IMR-90 (cell line): ENCODE measurements around the gene DPM1. TPM values are rescaled to one million over a fixed set of nuclear protein-coding genes. Genes with fewer than 3 reads are reported as not detected.

ENCODE experiments used
- ATAC-seq: fragments of 200-7000 bp; cut with Tn5 transposase; 2 replicates; pipeline ENCODE4 v1.9.1; 2020; ENCODE audit warnings: low read depth, mild to moderate bottlenecking, moderate library complexity
- BruUV-seq: library from RNA; stranded (reverse); fragments of 400-500 nt; replicated peaks from 2 replicates; lab custom pipeline; 2021; lab: Mats Ljungman, UMichigan
- CTCF ChIA-PET: fragments of 300-600 bp; formaldehyde crosslinking; extraction: SDS; loops from one replicate; lab custom pipeline; 2021; ENCODE audit warnings: antibody characterized with exemption; lab: Yijun Ruan, JAX
- POLR2A ChIA-PET: fragments of 300-600 bp; sonication (Branson Sonifier 250); formaldehyde crosslinking; loops from one replicate; lab custom pipeline; 2022; ENCODE audit warnings: antibody characterized with exemption; ENCODE audit not compliant: unreplicated experiment; lab: Charles Lee
- DNase-seq: peaks from one replicate; pipeline ENCODE4 v3.0.0; 2013
- H2AFZ ChIP-seq: replicated peaks from 2 replicates; pipeline ENCODE3; 2013; ENCODE audit warnings: low read length, mild to moderate bottlenecking; ENCODE audit not compliant: poor library complexity
- H2AK5ac ChIP-seq: 2 replicates; pipeline ENCODE4 v1.6.1; 2013; ENCODE audit warnings: low read depth, low read length, inconsistent platforms
- H2AK9ac ChIP-seq: replicated peaks from 2 replicates; pipeline ENCODE3; 2013; ENCODE audit warnings: mild to moderate bottlenecking, low read depth, low read length, moderate library complexity; ENCODE audit not compliant: poor library complexity
- H2BK120ac ChIP-seq: 2 replicates; pipeline ENCODE4 v1.6.1; 2013; ENCODE audit warnings: low read depth, low read length, inconsistent platforms
- H2BK15ac ChIP-seq: 3 replicates; pipeline ENCODE4 v1.6.1; 2013; ENCODE audit warnings: low read depth, low read length, inconsistent platforms
- H2BK20ac ChIP-seq: 2 replicates; pipeline ENCODE4 v1.6.1; 2013; ENCODE audit warnings: low read depth, mild to moderate bottlenecking, inconsistent platforms, low read length, moderate library complexity
- H2BK5ac ChIP-seq: 2 replicates; pipeline ENCODE4 v1.6.1; 2013; ENCODE audit warnings: mild to moderate bottlenecking, low read depth, low read length, inconsistent platforms; ENCODE audit not compliant: poor library complexity, severe bottlenecking
- H3K14ac ChIP-seq: replicated peaks from 2 replicates; pipeline ENCODE4 v1.6.1; 2013; ENCODE audit warnings: low read depth, low read length, inconsistent platforms
- H3K18ac ChIP-seq: 2 replicates; pipeline ENCODE4 v1.6.1; 2013; ENCODE audit warnings: low read depth, low read length, control low read depth
- H3K23ac ChIP-seq: 2 replicates; pipeline ENCODE4 v1.6.1; 2013; ENCODE audit warnings: low read depth, low read length, inconsistent platforms
- H3K27ac ChIP-seq: 2 replicates; pipeline ENCODE4 v1.5.1; 2013; ENCODE audit warnings: mild to moderate bottlenecking, control low read depth, low read length; ENCODE audit not compliant: insufficient read depth
- H3K27me3 ChIP-seq: 2 replicates; pipeline ENCODE4 v1.6.1; 2013; ENCODE audit warnings: low read length; ENCODE audit not compliant: control insufficient read depth, insufficient read depth
- H3K36me3 ChIP-seq: 2 replicates; pipeline ENCODE4 v1.6.1; 2013; ENCODE audit warnings: low read length, mixed read lengths; ENCODE audit not compliant: control insufficient read depth, insufficient read depth
- H3K4ac ChIP-seq: 2 replicates; pipeline ENCODE4 v1.6.1; 2013; ENCODE audit warnings: low read depth, low read length, inconsistent platforms
- H3K4me1 ChIP-seq: 2 replicates; pipeline ENCODE4 v1.6.1; 2013; ENCODE audit warnings: low read length, mixed read lengths; ENCODE audit not compliant: control insufficient read depth, insufficient read depth
- H3K4me2 ChIP-seq: 2 replicates; pipeline ENCODE4 v1.6.1; 2013; ENCODE audit warnings: low read depth, mild to moderate bottlenecking, control low read depth, low read length, moderate library complexity
- H3K4me3 ChIP-seq: 2 replicates; pipeline ENCODE4 v1.5.1; 2013; ENCODE audit warnings: low read depth, mild to moderate bottlenecking, control low read depth, low read length, moderate library complexity; ENCODE audit not compliant: insufficient read depth
- H3K56ac ChIP-seq: 2 replicates; pipeline ENCODE4 v1.6.1; 2013; ENCODE audit warnings: low read length, inconsistent platforms; ENCODE audit not compliant: insufficient read depth; ENCODE audit errors: extremely low read depth
- H3K79me1 ChIP-seq, 2 experiments: 2 replicates each; pipeline ENCODE4 v1.6.1; 2013; ENCODE audit warnings: low read length in 2 of 2, inconsistent platforms in 1 of 2, low read depth in 1 of 2
- H3K9ac ChIP-seq: 2 replicates; pipeline ENCODE4 v1.6.1; 2013; ENCODE audit warnings: low read depth, low read length, control low read depth
- H3K9me1 ChIP-seq: 2 replicates; pipeline ENCODE4 v1.6.1; 2013; ENCODE audit warnings: low read length, inconsistent platforms; ENCODE audit not compliant: insufficient read depth
- H3K9me3 ChIP-seq: 2 replicates; pipeline ENCODE4 v1.6.1; 2013; ENCODE audit warnings: low read length; ENCODE audit not compliant: control insufficient read depth, insufficient read depth
- H4K20me1 ChIP-seq: 2 replicates; pipeline ENCODE4 v1.6.1; 2013; ENCODE audit warnings: low read length, inconsistent platforms; ENCODE audit not compliant: insufficient read depth
- H4K5ac ChIP-seq: 2 replicates; pipeline ENCODE4 v1.6.1; 2013; ENCODE audit warnings: mild to moderate bottlenecking, low read depth, low read length, control low read depth
- H4K8ac ChIP-seq, 2 experiments: 2 replicates each; pipeline ENCODE4 v1.6.1; 2013; ENCODE audit warnings: low read depth in 2 of 2, low read length in 2 of 2, control low read depth in 1 of 2, inconsistent platforms in 1 of 2
- H4K91ac ChIP-seq: 2 replicates; pipeline ENCODE4 v1.6.1; 2013; ENCODE audit warnings: low read depth, low read length, inconsistent platforms; ENCODE audit not compliant: insufficient read depth
- BHLHE40 ChIP-seq: fragments of 150-350 bp; IDR thresholded peaks from 2 replicates; pipeline ENCODE4 v1.6.1; 2016; ENCODE audit warnings: mild to moderate bottlenecking, low read depth, low read length
- CEBPB ChIP-seq: IDR thresholded peaks from 2 replicates; pipeline ENCODE4 v1.6.1; 2012; ENCODE audit warnings: low read depth, low read length, improper control_type of control experiment
- CHD1 ChIP-seq: IDR thresholded peaks from 2 replicates; pipeline ENCODE4 v1.6.1; 2012; ENCODE audit warnings: low read depth, low read length, improper control_type of control experiment
- FOS ChIP-seq: fragments of 150-350 bp; IDR thresholded peaks from 2 replicates; pipeline ENCODE4 v1.6.1; 2016; ENCODE audit warnings: low read depth, low read length
- MAFK ChIP-seq: IDR thresholded peaks from 2 replicates; pipeline ENCODE4 v1.6.1; 2012; ENCODE audit warnings: low read depth, low read length, improper control_type of control experiment
- MAZ ChIP-seq: IDR thresholded peaks from 2 replicates; pipeline ENCODE4 v1.6.1; 2012; ENCODE audit warnings: low read depth, mild to moderate bottlenecking, low read length, improper control_type of control experiment, moderate library complexity, borderline replicate concordance
- NFE2L2 ChIP-seq: fragments of 150-350 bp; IDR thresholded peaks from 2 replicates; pipeline ENCODE4 v1.6.1; 2016; ENCODE audit warnings: low read depth, mild to moderate bottlenecking, low read length
- POLR2A ChIP-seq: IDR thresholded peaks from 2 replicates; pipeline ENCODE4 v1.6.1; 2012; ENCODE audit warnings: mild to moderate bottlenecking, low read depth, low read length
- RAD21 ChIP-seq: IDR thresholded peaks from 2 replicates; pipeline ENCODE4 v1.6.1; 2012; ENCODE audit warnings: low read length, improper control_type of control experiment
- RFX5 ChIP-seq: IDR thresholded peaks from 2 replicates; pipeline ENCODE4 v1.8.0; 2012; ENCODE audit warnings: low read depth, mild to moderate bottlenecking, low read length, moderate library complexity
- WGBS, 2 experiments: methylation state at CpG; one replicate each; pipeline versions ENCODE4 v1.1.5 to v1.1.7; 2013; ENCODE audit warnings: missing lambda C conversion rate in 2 of 2; ENCODE audit not compliant: insufficient read length in 1 of 2; ENCODE audit errors: extremely low coverage in 2 of 2; 5-methylcytosine and 5-hydroxymethylcytosine counted together
- dilution Hi-C: fragments of 300-500 bp; cut with HindIII; formaldehyde crosslinking; loops from one replicate; pipeline ENCODE4 v1.14.3; 2018; ENCODE audit warnings: low sequenced_read_pairs; ENCODE audit not compliant: unreplicated experiment
- in situ Hi-C: fragments of 300-500 bp; cut with MboI; formaldehyde crosslinking; loops from 3 replicates; pipeline ENCODE4 v1.14.3; 2019; ENCODE audit warnings: low sequenced_read_pairs, inconsistent platforms, mixed read lengths
- intact Hi-C: fragments of 100-400 bp; cut with micrococcal nuclease; formaldehyde crosslinking; loops from 2 replicates; pipeline ENCODE4 v1.10.0; 2022
- polyA plus RNA-seq, 3 experiments: library from polyadenylated mRNA; depleted of rRNA; stranded (reverse); fragments of >200 nt; gene quantifications; 2 replicates each; pipeline ENCODE4 v1.2.3, GENCODE V29; 2012; ENCODE audit warnings: low replicate concordance in 1 of 3
- total RNA-seq: library from RNA; depleted of rRNA; stranded (reverse); fragments of >200 nt; gene quantifications from 2 replicates; pipeline ENCODE4 v1.2.3, GENCODE V29; 2012
- TF ChIP-seq, protein P1 (sequence below): fragments of 150-350 bp; IDR thresholded peaks from 2 replicates; pipeline ENCODE4 v1.6.1; 2016; ENCODE audit warnings: low read depth, mild to moderate bottlenecking, low read length, moderate library complexity, borderline replicate concordance

The DPM1 gene
- total and polyA plus RNA-seq, 2 of the 4 experiments (the other 2 are of a cell fraction): 59.1 to 89.1 TPM

DNA sequence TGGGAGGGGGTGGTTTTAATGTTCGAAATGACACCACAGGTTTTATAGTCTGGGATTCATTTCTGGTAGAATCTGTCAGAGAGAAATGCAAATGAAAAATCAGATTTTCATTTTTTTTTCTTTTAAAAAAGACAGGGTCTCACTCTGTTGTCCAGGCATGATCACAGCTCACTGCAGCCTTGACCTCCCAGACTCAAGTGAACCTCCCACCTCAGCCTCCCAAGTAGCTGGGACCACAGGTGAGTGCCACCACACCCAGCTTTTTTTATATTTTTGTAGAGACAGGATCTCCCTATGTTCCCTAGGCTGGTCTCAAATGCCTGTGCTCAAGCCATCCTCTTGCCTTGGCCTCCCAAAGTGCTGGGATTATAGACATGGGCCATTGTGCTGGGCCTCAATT, 24.7 kb downstream of the DPM1 start:
- ATAC-seq: no peak
- Histone ChIP-seq H3K4ac (peak overlapping the region; percentile 31; the same call in 1 of the 2 replicates), H3K79me1 (peaks cover 4 to 33% of the 10 kb centered on the region in 2 experiments), H3K56ac (peak overlapping the region; percentile 78; the same call in 1 of the 2 replicates), H2BK5ac (peak overlapping the region; percentile 85), H3K4me3 (no peak overlapping the region), H3K4me1 (peaks cover 13% of the 10 kb centered on the region), H3K36me3 (peaks cover 14% of the 10 kb centered on the region), H4K20me1 (peaks cover 21% of the 10 kb centered on the region), H4K5ac (no peak overlapping the region), H3K23ac (peak overlapping the region; percentile 75; the same call in 1 of the 2 replicates), H3K14ac (peak overlapping the region; percentile 27; the same call in 1 of the 2 replicates), H2BK20ac (peak overlapping the region; percentile 62), H4K91ac (peak overlapping the region; percentile 40; the same call in 1 of the 2 replicates), H2BK15ac (no peak overlapping the region), H3K27ac (peak overlapping the region; percentile 85), H2BK120ac (peak overlapping the region; percentile 52; the same call in 1 of the 2 replicates), H4K8ac (peak overlapping the region in 1 of 2 experiments; percentile 65; a peak in 1 of 4 replicates), H3K9me1 (peaks cover 6% of the 10 kb centered on the region), H2AFZ (no peak overlapping the region), H3K18ac (no peak overlapping the region; the same call in 1 of the 2 replicates), H2AK5ac (peak overlapping the region; percentile 21; the same call in 1 of the 2 replicates), H2AK9ac (no peak overlapping the region), H3K4me2 (peak overlapping the region; percentile 10; the same call in 1 of the 2 replicates), H3K9me3 (no peaks in the 10 kb centered on the region), H3K27me3 (no peaks in the 10 kb centered on the region), H3K9ac (0 out of 2 replicates have a peak overlapping the region, but pooled peaks have one; percentile 30)
- ChIA-PET CTCF (interaction anchor here (1.0 to 1.2 kb wide), 3 partner anchors 25 to 139 kb away, joined by 3 to 4 read pairs (median 3); partner anchors contain the start of genes BCAS4, DPM1 and MOCS3), POLR2A (interaction anchor here (0.6 to 0.7 kb wide), 2 partner anchors 24 kb away, joined by 3 read pairs; no protein-coding TSS in a partner anchor)
- dilution Hi-C loops (no loop called here), intact Hi-C loops (loop anchor here (1.0 kb wide), 1 partner anchor 139 kb away; no protein-coding TSS in a partner anchor), in situ Hi-C loops (loop anchor here (5.0 kb wide), 1 partner anchor 121 kb away; no protein-coding TSS in a partner anchor)
- WGBS, 2 experiments: no CpG with 5 or more reads among the region's 1 CpG
- TF ChIP-seq POLR2A (no peak), MAFK (no peak), CHD1 (no peak), BHLHE40 (no peak), RAD21 (no peak), RFX5 (no peak), CEBPB (no peak), NFE2L2 (no peak), MAZ (no peak), FOS (no peak)
- TF ChIP-seq, protein P1, sequence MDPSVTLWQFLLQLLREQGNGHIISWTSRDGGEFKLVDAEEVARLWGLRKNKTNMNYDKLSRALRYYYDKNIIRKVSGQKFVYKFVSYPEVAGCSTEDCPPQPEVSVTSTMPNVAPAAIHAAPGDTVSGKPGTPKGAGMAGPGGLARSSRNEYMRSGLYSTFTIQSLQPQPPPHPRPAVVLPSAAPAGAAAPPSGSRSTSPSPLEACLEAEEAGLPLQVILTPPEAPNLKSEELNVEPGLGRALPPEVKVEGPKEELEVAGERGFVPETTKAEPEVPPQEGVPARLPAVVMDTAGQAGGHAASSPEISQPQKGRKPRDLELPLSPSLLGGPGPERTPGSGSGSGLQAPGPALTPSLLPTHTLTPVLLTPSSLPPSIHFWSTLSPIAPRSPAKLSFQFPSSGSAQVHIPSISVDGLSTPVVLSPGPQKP: no peak
- BruUV-seq: no TSS peak
- DNase-seq: no peak
